Spinal cord (tissue), 10 donors: ENCODE measurements around the gene UBE2Q1. TPM values are rescaled to one million over a fixed set of nuclear protein-coding genes. Genes with fewer than 3 reads are reported as not detected.

Experiments
- DNase-seq, 6 donors: peaks; one replicate each; pipeline versions ENCODE4 v3.0.0 to v3.0.0-alpha.2; 2013 to 2015; ENCODE audit warnings: low spot score in 6 of 6, low read depth in 4 of 6
- H3K27ac ChIP-seq: one replicate; pipeline ENCODE4 v1.5.1; 2013; ENCODE audit warnings: low read depth, low read length, control low read depth
- H3K27me3 ChIP-seq: one replicate; pipeline ENCODE4 v1.6.1; 2013; ENCODE audit warnings: low read length; ENCODE audit not compliant: control insufficient read depth, insufficient read depth
- H3K36me3 ChIP-seq: one replicate; pipeline ENCODE4 v1.6.1; 2013; ENCODE audit warnings: low read length; ENCODE audit not compliant: control insufficient read depth, insufficient read depth
- H3K4me1 ChIP-seq: one replicate; pipeline ENCODE4 v1.6.1; 2013; ENCODE audit warnings: low read length; ENCODE audit not compliant: control insufficient read depth, insufficient read depth
- H3K4me3 ChIP-seq: one replicate; pipeline ENCODE4 v1.5.1; 2013; ENCODE audit warnings: low read depth, low read length, control low read depth
- H3K9me3 ChIP-seq: one replicate; pipeline ENCODE4 v1.6.1; 2013; ENCODE audit warnings: low read length; ENCODE audit not compliant: control insufficient read depth, insufficient read depth
- WGBS: methylation state at CpG from one replicate; pipeline ENCODE4 v1.1.5; 2013; ENCODE audit warnings: missing lambda C conversion rate; ENCODE audit not compliant: insufficient coverage; 5-methylcytosine and 5-hydroxymethylcytosine counted together
- long read RNA-seq, 4 donors: transcript quantifications; one replicate each; lab custom pipeline, GENCODE V29; 2026
- polyA plus RNA-seq, 2 donors: library from polyadenylated mRNA; unstranded; fragments of 120-200 nt; gene quantifications; one replicate each; pipeline ENCODE4 v1.2.1, GENCODE V29; 2013; ENCODE audit not compliant: insufficient read length in 2 of 2
- total RNA-seq, 2 donors: library from RNA; depleted of rRNA in 1 of 2; stranded (reverse); fragments of 120-200 nt in 1 of 2; fragments of >200 nt in 1 of 2; gene quantifications; one replicate each; pipeline versions ENCODE4 v1.2.3 to v1.2.4, GENCODE V29; 2013 to 2014
- donor health status: healthy.

The UBE2Q1 gene
- total RNA-seq (10 to 100 TPM; 21.1 to 41.3 TPM), polyA plus RNA-seq (100 to 1,000 TPM; 103 to 111 TPM)
- long read RNA-seq, donor 1, transcript UBE2Q1-201 (13 exons, 3,210 nt) = major isoform, 34 of 39 reads
- long read RNA-seq, donor 1, partial matches to known transcripts = 5 of 39 reads
- long read RNA-seq, donor 1, other reads (novel, unspliced or antisense) = 0 of 39 reads
- long read RNA-seq, donor 2, partial matches to known transcripts = 0 of 1 reads
- long read RNA-seq, donor 2, other reads (novel, unspliced or antisense) = 0 of 1 reads
- long read RNA-seq, donor 3, transcript UBE2Q1-201 (13 exons, 3,210 nt) = major isoform, 9 of 20 reads
- long read RNA-seq, donor 3, partial matches to known transcripts = 11 of 20 reads
- long read RNA-seq, donor 3, other reads (novel, unspliced or antisense) = 0 of 20 reads
- long read RNA-seq, donor 4, transcript UBE2Q1-201 (13 exons, 3,210 nt) = major isoform, 26 of 49 reads
- long read RNA-seq, donor 4, partial matches to known transcripts = 23 of 49 reads
- long read RNA-seq, donor 4, other reads (novel, unspliced or antisense) = 0 of 49 reads

DNA sequence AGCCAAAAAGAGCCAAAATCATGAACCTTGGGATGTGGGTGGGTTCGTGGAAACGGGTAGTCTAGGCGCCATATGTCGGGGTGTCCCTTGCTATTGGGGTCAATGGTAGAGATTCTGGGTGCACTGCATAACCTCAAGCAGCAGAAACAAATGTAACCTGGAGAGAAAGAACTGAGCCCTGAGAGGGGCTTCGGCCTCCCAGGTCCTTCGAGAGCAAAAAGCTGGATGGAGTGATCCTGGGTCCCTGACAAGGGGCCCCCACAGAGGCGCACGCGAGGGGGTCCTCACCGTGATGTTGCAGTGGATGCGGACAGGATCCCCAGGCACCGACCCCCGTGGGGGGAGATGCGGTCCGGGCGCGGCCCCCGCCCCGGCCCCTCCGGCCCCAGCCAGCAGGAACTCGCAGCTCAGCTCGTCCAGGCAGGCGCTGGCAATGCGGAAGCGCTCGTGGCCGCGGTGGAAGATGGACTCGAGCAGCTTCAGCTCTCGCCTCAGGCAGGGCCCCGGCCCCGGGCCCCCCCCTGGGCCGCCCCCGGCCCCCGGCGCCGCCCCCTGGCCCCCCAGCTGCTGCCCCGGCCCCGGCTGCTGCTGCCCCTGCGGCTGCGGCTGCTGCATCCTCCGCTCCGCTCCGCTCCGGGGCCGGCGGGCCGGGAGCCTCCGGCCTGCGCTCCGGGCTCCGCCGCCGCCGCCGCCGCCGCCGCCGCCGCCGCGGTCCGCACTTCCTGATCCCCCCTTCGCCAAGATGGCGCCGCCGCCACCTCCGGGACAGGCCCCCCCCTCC lies at the start of gene UBE2Q1:
Gene UBE2Q1 (minus strand): TSS at position 724 of the 781 bp plus-strand sequence. CDS start 109 bp downstream, at position 615.
- peak within 1 kb of the TSS; percentile 96 for H3K27ac ChIP-seq
- H3K36me3 ChIP-seq = peaks cover 23% of the 10 kb centered on the region
- H3K4me3 ChIP-seq = peak within 1 kb of the TSS; percentile 68
- DNase-seq = peak in 2 of 6 donors; percentile 22 to 43
- peaks cover 22% of the 10 kb centered on the region for H3K4me1 ChIP-seq
- no peaks in the 10 kb centered on the region for H3K27me3 ChIP-seq
- under 1% methylated on average over 66 of the region's 69 CpGs for WGBS
- H3K9me3 ChIP-seq = no peaks in the 10 kb centered on the region

DNA sequence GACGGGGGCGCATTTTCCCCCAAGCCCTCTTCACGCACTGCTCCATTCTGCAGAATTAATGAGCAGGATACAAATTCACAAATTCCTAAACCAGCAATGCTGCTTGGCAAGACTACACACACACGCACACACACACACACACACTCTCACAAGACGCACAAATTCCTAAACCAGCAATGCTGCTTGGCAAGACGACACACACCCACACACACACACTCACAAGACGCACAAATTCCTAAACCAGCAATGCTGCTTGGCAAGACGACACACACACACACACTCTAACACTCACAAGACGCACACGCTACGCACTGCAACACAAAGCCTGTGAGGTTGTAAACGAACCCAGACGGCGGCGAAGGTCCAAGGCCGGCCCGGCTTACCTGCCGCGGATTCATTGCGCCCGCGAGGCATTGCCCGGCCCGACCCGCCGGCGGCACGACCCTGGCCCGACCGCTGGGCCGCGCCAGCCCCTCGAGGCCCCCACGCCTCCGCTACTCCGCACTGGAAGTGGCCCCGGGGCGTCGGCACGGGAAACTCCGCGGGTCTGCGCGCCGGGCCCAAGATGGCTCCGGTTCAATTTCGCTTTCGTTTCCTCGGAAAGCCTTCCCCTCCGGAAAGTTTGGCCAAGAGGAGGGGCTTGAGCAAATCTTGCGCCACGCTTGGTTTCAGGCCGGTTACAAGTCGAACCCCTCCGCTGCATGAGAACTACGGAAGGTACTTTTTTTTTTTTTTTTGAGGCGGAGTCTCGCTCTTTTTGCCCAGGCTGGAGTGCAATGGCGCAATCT lies 49.3 kb upstream of the UBE2Q1 start, which contains the start of gene ADAR:
Gene ADAR (minus strand): TSS at position 578 of the 788 bp plus-strand sequence. CDS start 180 bp downstream, at position 398.
- H3K36me3 ChIP-seq = no peaks in the 10 kb centered on the region
- H3K27ac ChIP-seq = peak within 1 kb of the TSS; percentile 93
- no peaks in the 10 kb centered on the region for H3K9me3 ChIP-seq
- H3K27me3 ChIP-seq = no peaks in the 10 kb centered on the region
- DNase-seq = peak; percentile 69 to 96 (median 80)
- H3K4me1 ChIP-seq = peaks cover 9% of the 10 kb centered on the region
- WGBS = under 1% methylated on average over 58 of the region's 59 CpGs
- H3K4me3 ChIP-seq = peak within 1 kb of the TSS; percentile 70

DNA sequence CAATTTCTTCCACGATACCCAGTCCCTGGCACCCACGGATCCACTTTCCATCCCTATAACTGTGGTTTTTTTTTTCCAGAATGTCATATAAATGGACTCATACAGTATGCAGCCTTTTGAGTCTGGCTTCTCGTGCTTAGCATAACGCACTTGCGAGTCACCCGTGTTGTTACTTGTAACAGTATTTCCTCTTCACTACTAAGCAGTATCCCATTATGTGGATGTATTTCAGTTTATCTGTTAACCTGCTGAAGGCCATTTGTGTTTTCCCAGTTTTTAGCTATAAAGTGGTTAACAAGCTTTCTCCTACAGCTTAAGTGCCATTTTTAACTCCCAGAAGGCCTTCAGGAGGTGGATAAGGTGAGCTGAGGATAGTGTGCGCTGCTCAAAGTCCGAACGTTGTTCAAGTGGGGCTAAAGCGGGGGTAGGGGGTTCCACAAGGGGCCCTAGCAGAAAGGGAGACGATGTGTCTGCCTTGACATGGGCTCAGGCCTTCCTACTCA lies 48.7 kb upstream of the UBE2Q1 start:
- DNase-seq = peak in 1 of 6 donors; percentile 13
- Histone ChIP-seq H3K27ac (peak overlapping the region; percentile 93), H3K36me3 (peaks cover under 1% of the 10 kb centered on the region)

DNA sequence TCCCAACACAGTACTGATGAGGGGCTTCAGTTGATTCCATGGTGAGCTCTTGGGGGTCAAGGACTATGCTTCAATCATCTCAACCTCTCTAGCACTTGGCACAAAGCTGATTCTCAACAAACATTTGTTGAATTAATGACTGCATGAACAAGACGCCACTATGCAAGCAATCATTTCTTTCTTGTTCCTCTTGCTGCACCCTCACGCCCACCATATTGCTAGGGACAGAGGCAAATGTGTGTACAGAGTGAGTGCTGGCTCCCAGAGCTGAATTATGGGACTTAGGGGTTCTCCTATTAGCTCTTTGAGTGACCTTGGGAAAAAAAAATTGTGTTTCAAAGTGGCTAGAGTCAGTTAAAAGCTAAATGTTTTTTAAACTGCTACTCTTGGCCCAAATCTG lies 47.1 kb upstream of the UBE2Q1 start:
- WGBS = no CpG with 5 or more reads among the region's 2 CpGs
- H3K27ac ChIP-seq = no peak overlapping the region
- H3K9me3 ChIP-seq = no peaks in the 10 kb centered on the region
- no peak overlapping the region for H3K4me3 ChIP-seq
- H3K4me1 ChIP-seq = peaks cover 8% of the 10 kb centered on the region
- H3K27me3 ChIP-seq = no peaks in the 10 kb centered on the region
- DNase-seq = no peak
- peaks cover 16% of the 10 kb centered on the region for H3K36me3 ChIP-seq

More for the DNA sequence above, 48.7 kb upstream of the UBE2Q1 start:
- 41% methylated on average over 3 of the region's 11 CpGs for WGBS
- H3K4me3 ChIP-seq = peak overlapping the region; percentile 70
- peaks cover 9% of the 10 kb centered on the region for H3K4me1 ChIP-seq
- H3K27me3 ChIP-seq = no peaks in the 10 kb centered on the region
- H3K9me3 ChIP-seq = no peaks in the 10 kb centered on the region

DNA sequence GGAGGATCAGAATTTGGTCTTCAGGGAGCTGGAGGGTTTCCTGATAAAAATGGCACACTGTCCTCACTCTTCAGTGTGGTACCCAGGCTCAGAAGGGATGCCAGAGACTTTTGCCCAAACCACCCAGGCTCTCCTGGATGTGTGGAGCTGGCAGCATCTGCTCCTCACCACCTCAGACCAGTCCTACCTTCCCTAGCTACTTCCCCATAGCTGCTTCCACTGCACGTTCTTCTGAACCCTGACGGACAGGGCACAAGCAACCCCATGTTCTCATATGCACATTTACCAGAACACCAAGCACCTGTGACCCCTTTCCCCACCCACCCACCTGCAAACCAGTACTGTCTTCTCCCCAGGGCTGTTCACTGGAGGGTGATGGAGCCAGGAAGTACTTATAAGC lies 44.9 kb upstream of the UBE2Q1 start:
- Histone ChIP-seq H3K4me1 (peaks cover 14% of the 10 kb centered on the region), H3K9me3 (no peaks in the 10 kb centered on the region), H3K36me3 (peaks cover 28% of the 10 kb centered on the region), H3K27ac (no peak overlapping the region), H3K27me3 (no peaks in the 10 kb centered on the region), H3K4me3 (no peak overlapping the region)
- no peak for DNase-seq
- 90% methylated on average over 2 of the region's 2 CpGs for whole genome bisulfite sequencing

DNA sequence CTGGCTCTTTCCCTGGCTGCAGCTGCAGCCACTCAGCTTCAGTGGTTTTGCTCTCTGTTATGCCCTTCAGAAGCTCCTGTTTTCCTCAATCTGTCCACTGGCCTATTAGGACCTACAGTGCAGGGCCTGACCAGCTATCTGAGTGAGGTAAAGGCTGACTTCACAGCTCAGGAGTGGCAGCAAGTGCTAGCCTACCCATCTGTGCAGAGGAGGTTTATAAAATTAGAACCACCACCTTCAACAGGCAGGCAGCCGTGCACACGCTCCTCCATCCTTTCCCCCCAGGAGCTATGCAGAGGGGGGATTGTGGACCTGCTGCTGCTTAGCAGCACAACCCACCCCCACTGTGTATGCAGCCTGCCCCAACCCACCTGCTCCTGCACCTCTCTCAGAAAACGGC lies 41.2 kb upstream of the UBE2Q1 start:
- no peak overlapping the region for H3K4me3 ChIP-seq
- DNase-seq = no peak
- H3K9me3 ChIP-seq = no peaks in the 10 kb centered on the region
- H3K27ac ChIP-seq = peak overlapping the region; percentile 43
- WGBS = no CpG with 5 or more reads among the region's 3 CpGs
- H3K36me3 ChIP-seq = peaks cover 62% of the 10 kb centered on the region
- no peaks in the 10 kb centered on the region for H3K27me3 ChIP-seq
- H3K4me1 ChIP-seq = peaks cover 12% of the 10 kb centered on the region

DNA sequence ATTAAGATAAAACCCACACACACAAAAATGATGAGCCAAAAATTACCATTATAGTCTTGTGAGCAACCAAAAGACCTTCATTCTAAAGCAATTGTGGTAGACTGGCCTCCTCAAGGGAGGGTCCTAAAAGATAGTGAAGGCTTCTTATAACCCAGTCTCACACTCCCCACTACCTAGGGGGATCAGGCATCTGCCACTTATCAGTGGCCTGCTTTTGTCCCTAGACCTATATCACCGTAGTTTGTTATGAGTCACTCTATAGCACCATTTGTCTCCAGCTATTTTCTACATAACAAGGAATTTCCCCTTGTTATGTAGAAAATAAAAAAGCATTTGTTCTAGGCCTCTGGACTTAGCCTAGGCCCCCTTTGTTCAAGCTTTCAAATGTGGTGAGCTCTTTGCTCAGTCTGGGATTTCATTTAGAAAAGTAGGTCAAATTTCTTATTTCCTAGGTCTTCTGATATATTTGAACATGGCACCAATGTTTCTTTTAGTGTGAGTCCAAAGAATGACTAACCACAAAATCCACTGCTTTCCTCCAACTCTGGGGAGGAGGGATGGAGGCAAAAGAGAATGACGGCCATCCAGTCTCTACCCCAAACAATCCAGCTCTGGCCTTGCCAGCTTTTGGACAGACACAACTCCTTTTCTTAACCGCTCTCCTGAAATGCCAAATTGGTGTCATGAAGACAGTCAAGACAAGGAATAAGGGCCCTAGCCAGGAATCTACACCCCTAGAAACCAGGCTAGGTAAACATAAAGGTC lies 40.6 kb upstream of the UBE2Q1 start:
- Histone ChIP-seq H3K9me3 (no peaks in the 10 kb centered on the region), H3K4me3 (no peak overlapping the region), H3K36me3 (peaks cover 62% of the 10 kb centered on the region), H3K27me3 (no peaks in the 10 kb centered on the region), H3K27ac (peak overlapping the region; percentile 43), H3K4me1 (peaks cover 12% of the 10 kb centered on the region)
- DNase-seq = peak in 1 of 6 donors; percentile 48
- 86% methylated on average over 1 of the region's 3 CpGs for WGBS

DNA sequence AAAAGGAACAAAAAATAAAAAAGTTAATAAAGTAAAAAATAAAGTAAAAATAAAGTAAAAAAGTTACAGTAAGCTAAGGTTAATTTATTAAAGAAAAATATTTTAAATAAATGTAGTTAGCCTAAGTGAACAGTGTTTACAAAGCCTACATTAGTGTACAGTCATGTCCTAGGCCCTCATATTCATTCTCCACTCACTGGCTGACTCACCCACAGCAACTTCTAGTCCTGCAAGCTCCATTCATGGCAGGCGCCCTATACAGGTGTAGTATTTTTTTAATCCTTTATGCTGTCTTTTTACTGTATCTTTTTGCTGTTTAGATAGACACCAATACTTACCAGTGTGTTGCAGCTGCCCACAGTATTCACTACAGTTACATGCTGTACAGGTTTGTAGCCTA lies 37.2 kb upstream of the UBE2Q1 start:
- Histone ChIP-seq H3K27me3 (no peaks in the 10 kb centered on the region), H3K9me3 (no peaks in the 10 kb centered on the region), H3K36me3 (peaks cover 71% of the 10 kb centered on the region), H3K27ac (no peak overlapping the region), H3K4me3 (no peak overlapping the region), H3K4me1 (peaks cover 12% of the 10 kb centered on the region)
- DNase-seq = no peak
- WGBS = no CpG with 5 or more reads among the region's 1 CpG
